HepG2 (cell line): ENCODE results near the gene SNRNP200. TPM values are rescaled to one million over a fixed set of nuclear protein-coding genes. Genes with fewer than 3 reads are reported as not detected.

ENCODE experiments used
- DPF2 ChIP-seq: sonication (generic); formaldehyde crosslinking; IDR thresholded peaks from 2 replicates; pipeline ENCODE4 v1.4.0; 2020; ENCODE audit warnings: mild to moderate bottlenecking, low read depth, missing genetic modification reagents, borderline replicate concordance
- ERF ChIP-seq: IDR thresholded peaks from 2 replicates; pipeline ENCODE4 v1.6.1; 2018; ENCODE audit warnings: missing biosample characterization, missing genetic modification reagents
- GATA4 ChIP-seq: sonication (generic); IDR thresholded peaks from 2 replicates; pipeline ENCODE4 v1.6.1; 2016; ENCODE audit warnings: antibody characterized with exemption, low read depth, borderline replicate concordance
- GTF3A ChIP-seq: sonication (generic); formaldehyde crosslinking; conservative IDR thresholded peaks from 2 replicates; pipeline ENCODE4 v1.4.0; 2020; ENCODE audit warnings: mild to moderate bottlenecking, missing genetic modification reagents
- HNRNPLL ChIP-seq: fragments of 200-400 bp; formaldehyde crosslinking; IDR thresholded peaks from 2 replicates; pipeline ENCODE4 v1.6.1; 2017; ENCODE audit warnings: mild to moderate bottlenecking, low read depth, low read length; ENCODE audit not compliant: poor library complexity, severe bottlenecking
- IKZF4 ChIP-seq: sonication (generic); formaldehyde crosslinking; IDR thresholded peaks from 2 replicates; pipeline ENCODE4 v1.5.1; 2020; ENCODE audit warnings: borderline replicate concordance, mild to moderate bottlenecking, low read depth, missing genetic modification reagents; ENCODE audit errors: not compliant biosample characterization
- NCOR1 ChIP-seq: fragments of 200-600 bp; sonication (generic); IDR thresholded peaks from 2 replicates; pipeline ENCODE4 v1.7.0; 2017; ENCODE audit warnings: antibody characterized with exemption, low read length, borderline replicate concordance
- ZNF329 ChIP-seq: sonication (generic); formaldehyde crosslinking; IDR thresholded peaks from 2 replicates; pipeline ENCODE4 v1.9.0; 2021; ENCODE audit warnings: low read depth, mild to moderate bottlenecking, missing genetic modification reagents
- ZNF75D ChIP-seq: sonication (generic); formaldehyde crosslinking; IDR thresholded peaks from 2 replicates; pipeline ENCODE4 v1.8.1; 2023; ENCODE audit warnings: missing genetic modification reagents, mild to moderate bottlenecking, borderline replicate concordance
- polyA plus RNA-seq, 8 experiments: library from polyadenylated mRNA; depleted of rRNA in 3 of 8; stranded (reverse) in 7 of 8; unstranded in 1 of 8; fragments of >200 nt; fragmentation: Illumina TruSeq in 4 of 8; extraction: Trizol in 4 of 8; gene quantifications; 2 replicates each; pipeline versions ENCODE4 v1.2.1 to v1.2.3, GENCODE V29; 2011 to 2016; ENCODE audit warnings: low read depth in 4 of 8, missing spikeins in 1 of 8, mixed read lengths in 1 of 8; ENCODE audit not compliant: insufficient read depth in 1 of 8
- total RNA-seq, 5 experiments: library from RNA; depleted of rRNA; stranded (reverse); fragments of >200 nt; fragmentation: Illumina TruSeq; extraction: Trizol; gene quantifications; 2 replicates each; pipeline ENCODE4 v1.2.3, GENCODE V29; 2016; ENCODE audit warnings: low read depth in 1 of 5
- TF ChIP-seq, protein P1 (sequence below): sonication (generic); formaldehyde crosslinking; IDR thresholded peaks from 2 replicates; pipeline ENCODE4; 2020; ENCODE audit warnings: missing genetic modification reagents, mild to moderate bottlenecking, borderline replicate concordance
- TF ChIP-seq, protein P2 (sequence below): sonication (generic); formaldehyde crosslinking; IDR thresholded peaks from 2 replicates; pipeline ENCODE4 v1.4.0; 2020; ENCODE audit warnings: missing genetic modification reagents, mild to moderate bottlenecking, borderline replicate concordance
- TF ChIP-seq, protein P3 (sequence below): sonication (generic); formaldehyde crosslinking; conservative IDR thresholded peaks from 2 replicates; pipeline ENCODE4 v1.8.1; 2023; ENCODE audit warnings: missing genetic modification reagents
- TF ChIP-seq, protein P4 (sequence below): sonication (generic); formaldehyde crosslinking; IDR thresholded peaks from 2 replicates; pipeline ENCODE4 v1.8.1; 2023; ENCODE audit warnings: mild to moderate bottlenecking, missing genetic modification reagents
- TF ChIP-seq, protein P5 (sequence below): sonication (generic); formaldehyde crosslinking; IDR thresholded peaks from 2 replicates; pipeline ENCODE4 v1.5.1; 2020; ENCODE audit warnings: mild to moderate bottlenecking, missing genetic modification reagents

SNRNP200 gene
- total and polyA plus RNA-seq, 2 of the 13 experiments (the other 11 are each of a cell fraction or from before 2014, with no cell fraction given) = 99.0 to 232 TPM

DNA sequence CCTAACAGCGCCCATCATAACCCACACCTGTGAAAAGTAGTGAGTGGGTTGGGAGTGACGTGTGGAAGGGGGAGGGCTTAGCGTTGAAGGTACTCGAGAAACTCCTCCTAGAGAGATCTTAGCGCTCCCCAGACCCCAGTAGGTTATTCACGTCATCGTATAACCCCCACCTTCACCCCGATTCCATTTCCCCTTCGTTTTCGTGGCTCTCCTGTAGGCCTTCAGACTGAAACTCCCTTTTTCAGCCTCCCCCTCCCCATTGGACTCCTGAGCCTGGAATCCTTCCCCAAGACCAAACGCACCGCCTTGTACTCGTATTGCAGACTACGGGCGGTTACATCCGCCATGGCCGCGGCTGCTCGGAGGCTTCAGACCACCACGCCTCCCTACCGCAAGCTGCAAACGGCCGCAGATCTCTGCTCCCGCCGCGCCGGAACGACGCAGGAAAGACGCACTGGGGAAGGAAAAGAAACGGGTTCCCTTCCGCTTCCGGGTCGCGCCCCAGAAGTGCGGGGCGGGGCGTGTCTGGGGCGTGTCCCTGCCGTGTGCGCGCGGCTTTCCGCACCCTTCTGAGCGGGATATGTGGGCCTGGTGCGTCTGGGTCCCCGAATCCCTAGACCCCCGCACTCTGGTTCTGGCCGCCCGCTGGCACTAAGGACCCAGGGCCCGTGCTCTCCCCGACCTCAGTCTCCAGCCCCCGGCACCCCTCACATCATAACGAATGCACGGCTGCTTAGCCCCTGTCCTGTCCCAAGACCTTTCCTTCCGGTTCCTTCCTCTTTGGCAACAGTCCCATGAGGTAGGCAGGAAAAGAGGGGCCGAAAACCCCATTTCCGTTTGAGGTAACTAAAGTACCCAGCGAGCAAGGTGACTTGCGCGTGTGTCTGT, at the start of gene SNRNP200 (continued):
- TF ChIP-seq, protein P1, sequence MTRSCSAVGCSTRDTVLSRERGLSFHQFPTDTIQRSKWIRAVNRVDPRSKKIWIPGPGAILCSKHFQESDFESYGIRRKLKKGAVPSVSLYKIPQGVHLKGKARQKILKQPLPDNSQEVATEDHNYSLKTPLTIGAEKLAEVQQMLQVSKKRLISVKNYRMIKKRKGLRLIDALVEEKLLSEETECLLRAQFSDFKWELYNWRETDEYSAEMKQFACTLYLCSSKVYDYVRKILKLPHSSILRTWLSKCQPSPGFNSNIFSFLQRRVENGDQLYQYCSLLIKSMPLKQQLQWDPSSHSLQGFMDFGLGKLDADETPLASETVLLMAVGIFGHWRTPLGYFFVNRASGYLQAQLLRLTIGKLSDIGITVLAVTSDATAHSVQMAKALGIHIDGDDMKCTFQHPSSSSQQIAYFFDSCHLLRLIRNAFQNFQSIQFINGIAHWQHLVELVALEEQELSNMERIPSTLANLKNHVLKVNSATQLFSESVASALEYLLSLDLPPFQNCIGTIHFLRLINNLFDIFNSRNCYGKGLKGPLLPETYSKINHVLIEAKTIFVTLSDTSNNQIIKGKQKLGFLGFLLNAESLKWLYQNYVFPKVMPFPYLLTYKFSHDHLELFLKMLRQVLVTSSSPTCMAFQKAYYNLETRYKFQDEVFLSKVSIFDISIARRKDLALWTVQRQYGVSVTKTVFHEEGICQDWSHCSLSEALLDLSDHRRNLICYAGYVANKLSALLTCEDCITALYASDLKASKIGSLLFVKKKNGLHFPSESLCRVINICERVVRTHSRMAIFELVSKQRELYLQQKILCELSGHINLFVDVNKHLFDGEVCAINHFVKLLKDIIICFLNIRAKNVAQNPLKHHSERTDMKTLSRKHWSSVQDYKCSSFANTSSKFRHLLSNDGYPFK (CRISPR knock-in tag) = peak; percentile 95
- TF ChIP-seq HNRNPLL (peak; percentile 92), GTF3A (peak; percentile 100), ZNF75D (CRISPR knock-in tag) (no peak), NCOR1 (peak; percentile 81; the same call in 1 of the 2 replicates), GATA4 (peak; percentile 87), DPF2 (peak; percentile 26; the same call in 1 of the 2 replicates), IKZF4 (CRISPR knock-in tag) (no peak), ZNF329 (CRISPR knock-in tag) (peak; percentile 89), ERF (CRISPR knock-in tag) (peak; percentile 87)
- TF ChIP-seq, protein P2, sequence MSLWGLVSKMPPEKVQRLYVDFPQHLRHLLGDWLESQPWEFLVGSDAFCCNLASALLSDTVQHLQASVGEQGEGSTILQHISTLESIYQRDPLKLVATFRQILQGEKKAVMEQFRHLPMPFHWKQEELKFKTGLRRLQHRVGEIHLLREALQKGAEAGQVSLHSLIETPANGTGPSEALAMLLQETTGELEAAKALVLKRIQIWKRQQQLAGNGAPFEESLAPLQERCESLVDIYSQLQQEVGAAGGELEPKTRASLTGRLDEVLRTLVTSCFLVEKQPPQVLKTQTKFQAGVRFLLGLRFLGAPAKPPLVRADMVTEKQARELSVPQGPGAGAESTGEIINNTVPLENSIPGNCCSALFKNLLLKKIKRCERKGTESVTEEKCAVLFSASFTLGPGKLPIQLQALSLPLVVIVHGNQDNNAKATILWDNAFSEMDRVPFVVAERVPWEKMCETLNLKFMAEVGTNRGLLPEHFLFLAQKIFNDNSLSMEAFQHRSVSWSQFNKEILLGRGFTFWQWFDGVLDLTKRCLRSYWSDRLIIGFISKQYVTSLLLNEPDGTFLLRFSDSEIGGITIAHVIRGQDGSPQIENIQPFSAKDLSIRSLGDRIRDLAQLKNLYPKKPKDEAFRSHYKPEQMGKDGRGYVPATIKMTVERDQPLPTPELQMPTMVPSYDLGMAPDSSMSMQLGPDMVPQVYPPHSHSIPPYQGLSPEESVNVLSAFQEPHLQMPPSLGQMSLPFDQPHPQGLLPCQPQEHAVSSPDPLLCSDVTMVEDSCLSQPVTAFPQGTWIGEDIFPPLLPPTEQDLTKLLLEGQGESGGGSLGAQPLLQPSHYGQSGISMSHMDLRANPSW (CRISPR knock-in tag) = peak; percentile 78; the same call in 1 of the 2 replicates
- TF ChIP-seq, protein P3, sequence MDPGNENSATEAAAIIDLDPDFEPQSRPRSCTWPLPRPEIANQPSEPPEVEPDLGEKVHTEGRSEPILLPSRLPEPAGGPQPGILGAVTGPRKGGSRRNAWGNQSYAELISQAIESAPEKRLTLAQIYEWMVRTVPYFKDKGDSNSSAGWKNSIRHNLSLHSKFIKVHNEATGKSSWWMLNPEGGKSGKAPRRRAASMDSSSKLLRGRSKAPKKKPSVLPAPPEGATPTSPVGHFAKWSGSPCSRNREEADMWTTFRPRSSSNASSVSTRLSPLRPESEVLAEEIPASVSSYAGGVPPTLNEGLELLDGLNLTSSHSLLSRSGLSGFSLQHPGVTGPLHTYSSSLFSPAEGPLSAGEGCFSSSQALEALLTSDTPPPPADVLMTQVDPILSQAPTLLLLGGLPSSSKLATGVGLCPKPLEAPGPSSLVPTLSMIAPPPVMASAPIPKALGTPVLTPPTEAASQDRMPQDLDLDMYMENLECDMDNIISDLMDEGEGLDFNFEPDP = 0 out of 2 replicates have a peak, but pooled peaks have one; percentile 33
- TF ChIP-seq, protein P4, sequence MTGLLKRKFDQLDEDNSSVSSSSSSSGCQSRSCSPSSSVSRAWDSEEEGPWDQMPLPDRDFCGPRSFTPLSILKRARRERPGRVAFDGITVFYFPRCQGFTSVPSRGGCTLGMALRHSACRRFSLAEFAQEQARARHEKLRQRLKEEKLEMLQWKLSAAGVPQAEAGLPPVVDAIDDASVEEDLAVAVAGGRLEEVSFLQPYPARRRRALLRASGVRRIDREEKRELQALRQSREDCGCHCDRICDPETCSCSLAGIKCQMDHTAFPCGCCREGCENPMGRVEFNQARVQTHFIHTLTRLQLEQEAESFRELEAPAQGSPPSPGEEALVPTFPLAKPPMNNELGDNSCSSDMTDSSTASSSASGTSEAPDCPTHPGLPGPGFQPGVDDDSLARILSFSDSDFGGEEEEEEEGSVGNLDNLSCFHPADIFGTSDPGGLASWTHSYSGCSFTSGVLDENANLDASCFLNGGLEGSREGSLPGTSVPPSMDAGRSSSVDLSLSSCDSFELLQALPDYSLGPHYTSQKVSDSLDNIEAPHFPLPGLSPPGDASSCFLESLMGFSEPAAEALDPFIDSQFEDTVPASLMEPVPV = peak; percentile 61; the same call in 1 of the 2 replicates
- TF ChIP-seq, protein P5, sequence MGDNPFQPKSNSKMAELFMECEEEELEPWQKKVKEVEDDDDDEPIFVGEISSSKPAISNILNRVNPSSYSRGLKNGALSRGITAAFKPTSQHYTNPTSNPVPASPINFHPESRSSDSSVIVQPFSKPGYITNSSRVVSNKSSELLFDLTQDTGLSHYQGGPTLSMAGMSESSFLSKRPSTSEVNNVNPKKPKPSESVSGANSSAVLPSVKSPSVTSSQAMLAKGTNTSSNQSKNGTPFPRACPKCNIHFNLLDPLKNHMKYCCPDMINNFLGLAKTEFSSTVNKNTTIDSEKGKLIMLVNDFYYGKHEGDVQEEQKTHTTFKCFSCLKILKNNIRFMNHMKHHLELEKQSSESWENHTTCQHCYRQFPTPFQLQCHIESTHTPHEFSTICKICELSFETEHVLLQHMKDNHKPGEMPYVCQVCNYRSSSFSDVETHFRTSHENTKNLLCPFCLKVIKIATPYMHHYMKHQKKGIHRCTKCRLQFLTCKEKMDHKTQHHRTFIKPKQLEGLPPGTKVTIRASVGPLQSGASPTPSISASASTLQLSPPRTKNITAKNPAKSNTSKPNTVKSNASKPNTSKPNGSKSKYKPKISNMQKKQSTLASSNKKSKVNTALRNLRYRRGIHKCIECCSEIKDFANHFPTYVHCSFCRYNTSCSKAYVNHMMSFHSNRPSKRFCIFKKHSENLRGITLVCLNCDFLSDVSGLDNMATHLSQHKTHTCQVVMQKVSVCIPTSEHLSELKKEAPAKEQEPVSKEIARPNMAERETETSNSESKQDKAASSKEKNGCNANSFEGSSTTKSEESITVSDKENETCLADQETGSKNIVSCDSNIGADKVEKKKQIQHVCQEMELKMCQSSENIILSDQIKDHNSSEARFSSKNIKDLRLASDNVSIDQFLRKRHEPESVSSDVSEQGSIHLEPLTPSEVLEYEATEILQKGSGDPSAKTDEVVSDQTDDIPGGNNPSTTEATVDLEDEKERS (CRISPR knock-in tag) = peak; percentile 97
